Activated CD8-positive, alpha-beta T cell treated with anti-CD3 and anti-CD28 coated beads for 36 hours (primary cell): ENCODE results near the gene BMS1. TPM values are rescaled to one million over a fixed set of nuclear protein-coding genes. Genes with fewer than 3 reads are reported as not detected.

Experiments used
- ATAC-seq: fragments of 200-7000 bp; cut with Tn5 transposase; one replicate; pipeline ENCODE4 v1.10.0; 2021; ENCODE audit warnings: mild to moderate bottlenecking, moderate library complexity
- CTCF ChIA-PET: fragments of 350-600 bp; sonication (Branson Sonifier 250); formaldehyde crosslinking; loops from one replicate; lab custom pipeline; 2021; ENCODE audit warnings: antibody characterized with exemption; lab: Charles Lee
- POLR2A ChIA-PET: fragments of 350-600 bp; sonication (Branson Sonifier 250); formaldehyde crosslinking; loops from one replicate; lab custom pipeline; 2021; ENCODE audit warnings: antibody characterized with exemption; lab: Charles Lee
- DNase-seq: peaks from one replicate; pipeline ENCODE4 v3.0.0-alpha.2; 2020
- H3K27ac Mint-ChIP-seq: one replicate; pipeline ENCODE4 v1.8.0; 2021; ENCODE audit warnings: mild to moderate bottlenecking, mixed read lengths
- H3K27me3 Mint-ChIP-seq: one replicate; pipeline ENCODE4 v1.8.0; 2021; ENCODE audit warnings: mixed read lengths
- H3K36me3 Mint-ChIP-seq: one replicate; pipeline ENCODE4 v1.8.0; 2021; ENCODE audit warnings: low read depth, mixed read lengths
- H3K4me1 Mint-ChIP-seq: one replicate; pipeline ENCODE4 v1.8.0; 2021; ENCODE audit warnings: low read depth, mixed read lengths
- H3K4me3 Mint-ChIP-seq: one replicate; pipeline ENCODE4 v1.8.0; 2021; ENCODE audit warnings: mild to moderate bottlenecking, moderate library complexity, mixed read lengths
- H3K9me3 Mint-ChIP-seq: one replicate; pipeline ENCODE4 v1.8.0; 2021; ENCODE audit warnings: mixed read lengths
- CTCF ChIP-seq: fragments of 200-600 bp; IDR thresholded peaks from one replicate; pipeline ENCODE4 v1.8.0; 2022; ENCODE audit warnings: antibody characterized with exemption, mild to moderate bottlenecking
- intact Hi-C: fragments of 100-400 bp; cut with micrococcal nuclease; formaldehyde crosslinking; loops from one replicate; pipeline ENCODE4 v1.10.0; 2022
- total RNA-seq, 2 experiments: library from RNA; stranded (reverse); gene quantifications; one replicate each; pipeline ENCODE4 v1.2.3, GENCODE V29; 2021

BMS1 gene
- total RNA-seq, 2 experiments from 2014 or later: 27.6 to 28.1 TPM

- H3K27me3 Mint-ChIP-seq: no peaks in the 10 kb centered on the region
- no peak for TF ChIP-seq CTCF
- POLR2A ChIA-PET: no interaction called here
- no peak overlapping the region for H3K4me3 Mint-ChIP-seq
- H3K4me1 Mint-ChIP-seq: no peaks in the 10 kb centered on the region
- CTCF ChIA-PET: no interaction called here
- intact Hi-C loops: no loop called here
- H3K36me3 Mint-ChIP-seq: no peaks in the 10 kb centered on the region
- no peak for DNase-seq
- H3K27ac Mint-ChIP-seq: no peak overlapping the region
- H3K9me3 Mint-ChIP-seq: no peaks in the 10 kb centered on the region
- ATAC-seq: no peak
These were observed 92.8 kb downstream of the BMS1 start for GRCh38 chr10:42875388-42875755.

- ATAC-seq: no peak
- ChIA-PET POLR2A (no interaction called here), CTCF (no interaction called here)
These were observed 93.3 kb downstream of the BMS1 start for GRCh38 chr10:42875798-42876341.

GRCh38 chr10:42876476-42876875 is 93.9 kb downstream of the BMS1 start:
- H3K27ac Mint-ChIP-seq: no peak overlapping the region
- POLR2A ChIA-PET: no interaction called here
- no peak for ATAC-seq
- H3K27me3 Mint-ChIP-seq: no peaks in the 10 kb centered on the region
- CTCF ChIA-PET: no interaction called here
- no peak for DNase-seq
- no peaks in the 10 kb centered on the region for H3K4me1 Mint-ChIP-seq
- peaks cover 2% of the 10 kb centered on the region for H3K9me3 Mint-ChIP-seq
- intact Hi-C loops: no loop called here
- no peaks in the 10 kb centered on the region for H3K36me3 Mint-ChIP-seq
- H3K4me3 Mint-ChIP-seq: no peak overlapping the region
- no peak for TF ChIP-seq CTCF

More at GRCh38 chr10:42875798-42876341, 93.3 kb downstream of the BMS1 start:
- H3K27me3 Mint-ChIP-seq: no peaks in the 10 kb centered on the region
- H3K27ac Mint-ChIP-seq: no peak overlapping the region
- no peak overlapping the region for H3K4me3 Mint-ChIP-seq
- TF ChIP-seq CTCF: no peak
- DNase-seq: no peak
- H3K4me1 Mint-ChIP-seq: no peaks in the 10 kb centered on the region
- intact Hi-C loops: no loop called here
- H3K9me3 Mint-ChIP-seq: no peaks in the 10 kb centered on the region
- H3K36me3 Mint-ChIP-seq: no peaks in the 10 kb centered on the region

- ChIA-PET CTCF (no interaction called here), POLR2A (no interaction called here)
- intact Hi-C loops: no loop called here
- DNase-seq (no peak), ATAC-seq (no peak)
- TF ChIP-seq CTCF: no peak
- no peaks in the 10 kb centered on the region for H3K4me1 Mint-ChIP-seq
- no peaks in the 10 kb centered on the region for H3K36me3 Mint-ChIP-seq
- H3K27ac Mint-ChIP-seq: no peak overlapping the region
- peaks cover 4% of the 10 kb centered on the region for H3K9me3 Mint-ChIP-seq
- no peak overlapping the region for H3K4me3 Mint-ChIP-seq
- H3K27me3 Mint-ChIP-seq: no peaks in the 10 kb centered on the region
These were observed 94.3 kb downstream of the BMS1 start for GRCh38 chr10:42876945-42877344.

GRCh38 chr10:42877496-42878030 is 95.0 kb downstream of the BMS1 start:
- TF ChIP-seq CTCF: no peak
- Mint-ChIP-seq H3K27ac (no peak overlapping the region), H3K4me1 (no peaks in the 10 kb centered on the region), H3K36me3 (no peaks in the 10 kb centered on the region), H3K27me3 (no peaks in the 10 kb centered on the region), H3K9me3 (peaks cover 9% of the 10 kb centered on the region), H3K4me3 (no peak overlapping the region)
- ATAC-seq (no peak), DNase-seq (no peak)
- ChIA-PET CTCF (no interaction called here), POLR2A (no interaction called here)
- intact Hi-C loops: no loop called here
